GM19438 (cell line): ENCODE results near the gene WDR36.

Experiments used
- ATAC-seq: cut with Tn5 transposase; IDR thresholded peaks from one replicate; pipeline ENCODE4 v1.9.1; 2021; ENCODE audit warnings: low read depth; ENCODE audit not compliant: unreplicated experiment

The WDR36 gene

DNA sequence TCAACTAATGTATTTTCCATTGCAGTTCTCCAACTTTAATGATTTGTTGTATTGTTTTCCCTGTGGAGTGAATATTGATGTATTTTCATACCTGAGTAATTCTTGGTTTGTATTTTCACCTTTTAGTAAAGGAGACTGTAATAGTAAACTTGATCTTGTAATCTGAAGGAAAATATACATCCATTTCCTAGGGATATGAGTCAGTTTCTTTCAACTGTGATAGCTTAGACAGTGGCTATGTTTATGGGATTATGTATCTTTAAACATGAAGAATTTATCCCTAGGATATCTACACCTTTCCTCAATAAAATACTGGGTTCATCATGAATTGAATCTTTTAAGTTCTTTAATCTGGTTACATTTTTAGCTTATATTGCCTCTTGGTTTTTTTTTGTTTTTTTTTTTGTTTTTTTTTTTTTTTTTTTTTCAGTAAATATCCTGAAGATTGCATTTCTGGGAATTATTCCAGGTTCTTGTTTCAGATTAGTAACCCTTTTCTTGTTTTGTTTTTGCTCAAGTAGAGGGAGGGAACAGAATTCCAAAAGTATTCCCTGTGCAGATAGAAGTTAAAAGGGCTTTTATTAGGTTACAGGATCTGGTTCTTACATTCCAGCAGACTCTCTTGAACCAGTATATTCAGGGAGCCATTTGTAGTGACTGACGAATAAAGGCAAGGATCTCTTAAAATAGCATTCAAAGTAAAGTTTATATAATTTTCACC, 7.1 kb downstream of the WDR36 start:
- ATAC-seq = no peak

DNA sequence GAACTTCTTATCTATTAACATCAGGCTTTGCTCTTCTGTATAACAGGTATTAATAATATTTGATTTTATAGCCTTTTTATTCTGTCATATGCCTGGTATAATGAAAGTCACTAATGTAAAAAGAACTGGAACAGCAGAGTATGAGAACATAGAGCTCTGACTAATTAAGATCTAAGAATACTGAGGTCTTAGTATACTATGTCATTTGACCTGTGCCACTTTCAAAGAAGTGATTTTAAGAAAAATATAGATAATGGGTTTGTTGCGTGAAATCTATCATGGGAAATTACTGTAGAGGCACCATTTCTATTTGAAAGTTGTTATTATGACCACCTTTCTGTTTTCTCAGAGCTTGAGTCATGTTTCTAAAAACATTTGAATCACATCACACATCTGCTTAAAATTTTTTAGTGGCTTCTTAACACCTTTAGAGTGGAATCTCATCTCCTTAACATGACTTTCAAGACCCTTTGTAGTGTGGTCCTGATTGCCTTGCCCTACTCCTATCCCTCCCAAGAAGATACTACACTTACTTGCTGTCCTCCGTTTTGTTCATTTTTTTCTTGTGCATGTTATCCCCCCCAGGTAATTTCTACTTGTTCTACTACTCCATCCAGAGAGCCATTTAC, 14.3 kb downstream of the WDR36 start:
- ATAC-seq = no peak

DNA sequence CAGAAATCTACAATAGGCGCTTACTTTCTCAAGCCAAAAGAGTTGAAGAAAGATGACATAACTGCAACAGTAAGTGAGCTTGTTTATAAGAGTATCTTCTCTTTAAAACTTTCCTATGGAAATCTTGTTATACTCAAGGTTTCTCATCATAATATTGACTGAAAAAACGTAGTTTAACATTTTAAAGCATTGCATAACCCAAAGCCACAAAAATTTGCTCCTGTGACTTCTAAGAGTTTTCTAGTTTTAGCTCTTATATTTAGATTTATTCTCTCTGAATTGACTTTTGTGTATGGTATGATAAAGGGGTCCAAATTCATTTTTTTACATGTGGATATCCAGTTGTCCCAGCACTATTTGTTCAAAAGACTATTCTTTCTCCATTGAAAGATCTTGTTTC, 15.2 kb downstream of the WDR36 start:
- no peak for ATAC-seq

DNA sequence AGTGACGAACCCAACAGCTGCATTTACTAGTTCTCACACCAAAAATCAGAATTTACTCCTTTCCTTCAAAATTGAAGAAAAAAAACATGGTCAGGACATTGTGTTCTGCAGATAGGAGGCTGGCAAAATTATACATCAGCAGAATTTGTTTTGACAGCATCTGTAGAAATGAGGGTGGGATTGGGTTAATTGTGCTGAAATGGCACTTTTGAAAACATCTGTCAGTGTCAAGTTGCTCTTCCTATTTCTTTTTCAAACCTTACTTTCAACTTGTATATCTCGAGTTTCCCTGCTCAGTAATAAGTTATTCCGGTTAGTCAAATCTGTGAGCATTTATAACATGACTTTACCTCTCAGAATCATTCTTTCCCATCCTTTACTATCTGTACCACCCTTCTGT, 19.8 kb downstream of the WDR36 start:
- no peak for ATAC-seq

DNA sequence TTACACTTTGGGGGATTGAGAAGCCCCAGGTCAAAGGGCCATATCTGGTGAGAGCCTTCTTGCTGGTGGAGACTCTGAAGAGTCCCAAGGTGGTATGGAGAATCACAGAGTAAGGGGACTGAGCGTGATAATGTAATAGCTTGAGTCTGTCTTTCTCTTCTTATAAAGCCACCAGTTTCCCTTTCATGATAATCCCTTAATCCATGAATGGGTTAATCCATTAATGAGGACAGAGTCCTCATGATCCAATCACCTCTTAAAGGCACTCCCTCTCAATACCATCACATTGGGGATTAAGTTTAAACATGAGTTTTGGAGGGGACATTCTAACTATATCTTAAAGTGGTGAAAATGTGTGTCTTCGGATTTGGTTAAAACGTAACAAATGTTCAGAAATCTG, 21.5 kb downstream of the WDR36 start:
- ATAC-seq = no peak

DNA sequence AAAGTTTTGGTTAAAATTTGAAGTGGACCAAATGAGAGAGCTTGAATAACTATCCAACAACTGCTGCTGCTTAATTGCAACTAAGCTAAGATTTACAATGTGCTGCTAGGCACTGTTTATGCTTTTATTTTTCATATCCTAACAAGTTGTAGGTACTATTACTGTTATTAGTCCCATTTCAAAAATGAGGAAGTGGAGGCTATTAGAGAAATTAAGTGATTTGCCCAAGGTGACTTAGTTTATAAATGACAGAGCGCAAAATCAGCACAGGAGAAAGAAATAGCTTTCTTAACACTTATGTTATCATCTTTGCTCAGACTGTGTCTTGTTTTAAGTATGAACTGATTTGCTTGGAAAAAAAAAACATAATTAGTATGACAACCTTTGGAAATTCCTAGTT, 23.1 kb downstream of the WDR36 start:
- no peak for ATAC-seq

DNA sequence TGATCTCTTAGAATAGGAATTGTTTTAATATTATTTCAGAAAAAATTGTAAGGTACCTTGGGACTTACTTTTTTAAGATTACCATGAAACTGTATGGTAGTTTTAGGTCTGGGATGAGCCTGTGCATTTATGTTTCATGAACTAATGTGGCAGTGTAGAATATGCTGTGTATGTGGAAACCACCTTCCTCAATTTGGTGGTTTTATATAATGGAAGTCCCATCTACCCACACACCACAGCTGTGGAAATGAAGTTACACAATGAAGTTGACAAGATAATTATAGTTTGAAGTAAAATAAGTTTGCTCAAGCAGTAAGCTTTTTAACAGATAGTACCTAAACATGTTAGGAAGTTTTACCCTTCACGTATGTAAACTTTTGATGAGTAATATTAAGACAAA, 24.4 kb downstream of the WDR36 start:
- no peak for ATAC-seq

DNA sequence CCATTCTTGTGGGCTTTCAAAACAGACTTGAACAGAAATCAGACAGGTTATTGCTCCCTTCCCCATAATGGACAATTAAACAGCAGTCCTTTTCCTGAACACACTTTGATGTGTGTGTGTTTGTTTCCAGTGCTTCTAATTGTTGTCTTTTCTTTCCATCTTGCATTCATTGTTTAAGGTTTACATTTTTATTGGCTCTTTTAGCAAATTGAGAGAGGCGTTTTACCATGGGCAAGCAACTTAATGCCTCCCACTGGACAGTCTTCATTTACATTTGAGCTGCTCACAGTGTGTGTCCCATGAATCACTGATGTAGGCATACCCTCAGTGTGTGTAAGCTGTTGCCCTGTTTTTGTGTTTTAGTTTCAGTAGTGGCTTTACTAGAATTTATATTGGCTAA, 25.0 kb downstream of the WDR36 start:
- no peak for ATAC-seq

DNA sequence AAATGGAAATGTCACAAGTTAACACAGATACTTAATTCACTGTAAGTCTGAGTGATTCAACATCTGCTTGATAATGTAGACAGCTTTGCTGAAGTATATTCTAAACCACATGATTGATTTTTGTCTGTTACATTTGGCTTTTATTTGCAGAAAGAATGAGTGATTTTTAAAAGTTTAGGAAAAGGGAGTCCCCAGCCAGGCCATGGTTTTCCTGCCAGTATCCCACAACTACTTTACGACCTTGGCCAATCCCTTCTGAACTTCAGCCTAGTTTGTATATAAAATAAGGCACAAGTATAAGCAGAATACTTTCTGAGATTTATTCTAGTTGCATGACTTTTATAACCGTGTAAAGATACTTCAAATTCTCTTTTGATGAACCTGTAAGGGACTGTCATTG, 27.1 kb downstream of the WDR36 start:
- no peak for ATAC-seq

DNA sequence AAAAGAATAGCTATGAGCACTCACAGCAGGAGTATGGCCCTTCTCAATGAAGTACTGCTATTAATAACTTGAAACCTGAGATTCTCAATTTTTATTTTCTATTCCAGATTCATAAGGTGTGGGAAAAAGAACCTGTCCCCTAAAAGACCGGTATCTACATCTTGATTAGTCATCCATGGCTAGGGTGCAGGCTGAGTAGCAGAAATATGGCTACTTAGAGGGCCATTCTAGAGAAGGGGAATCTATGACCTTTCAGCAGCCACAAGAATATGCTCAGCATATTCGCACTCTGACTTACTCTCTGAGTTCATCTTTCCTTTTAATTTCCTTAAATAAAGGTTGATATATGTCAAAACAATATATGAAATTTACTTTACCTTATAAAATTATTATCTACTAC, 27.7 kb downstream of the WDR36 start:
- ATAC-seq = no peak

DNA sequence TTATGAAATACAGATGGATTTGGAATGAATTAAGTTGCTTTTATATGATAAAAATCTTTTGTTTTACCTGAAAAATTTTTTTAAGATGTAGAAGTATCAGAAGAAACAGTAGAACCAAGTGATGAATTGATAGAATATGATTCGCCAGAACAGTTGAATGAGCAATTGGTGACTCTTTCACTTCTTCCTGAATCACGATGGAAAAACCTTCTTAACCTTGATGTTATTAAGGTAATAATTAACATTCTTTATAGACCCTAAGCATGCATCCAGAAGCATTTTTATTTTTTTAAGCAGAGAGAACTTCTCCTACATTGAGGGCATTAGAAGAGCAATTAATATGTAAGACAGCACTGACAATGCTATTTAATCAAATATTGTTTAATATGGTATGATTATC, 28.8 kb downstream of the WDR36 start:
- ATAC-seq = no peak

GRCh38 chr5:111121926-111122325, 29.8 kb downstream of the WDR36 start:
- no peak for ATAC-seq

GRCh38 chr5:111122398-111122797, 30.2 kb downstream of the WDR36 start:
- ATAC-seq = no peak

DNA sequence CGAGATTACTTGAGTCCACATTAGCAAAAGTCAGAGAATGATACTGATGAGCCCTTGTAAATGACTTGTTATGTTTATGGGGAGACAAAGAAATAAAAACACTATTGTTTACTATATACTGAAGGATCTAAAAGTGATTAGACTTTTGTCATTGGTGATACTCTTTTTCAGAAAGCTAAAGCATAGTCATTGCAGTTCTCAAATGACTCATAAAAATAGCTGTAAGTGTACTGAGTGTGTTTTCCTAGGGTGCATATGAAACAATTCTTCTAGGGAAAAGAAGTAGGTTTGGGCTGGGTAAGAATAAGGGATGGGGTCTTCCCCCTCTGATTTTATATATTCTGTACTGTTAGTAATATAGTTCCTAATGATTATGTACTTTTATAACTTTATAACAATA, 32.6 kb downstream of the WDR36 start:
- no peak for ATAC-seq

DNA sequence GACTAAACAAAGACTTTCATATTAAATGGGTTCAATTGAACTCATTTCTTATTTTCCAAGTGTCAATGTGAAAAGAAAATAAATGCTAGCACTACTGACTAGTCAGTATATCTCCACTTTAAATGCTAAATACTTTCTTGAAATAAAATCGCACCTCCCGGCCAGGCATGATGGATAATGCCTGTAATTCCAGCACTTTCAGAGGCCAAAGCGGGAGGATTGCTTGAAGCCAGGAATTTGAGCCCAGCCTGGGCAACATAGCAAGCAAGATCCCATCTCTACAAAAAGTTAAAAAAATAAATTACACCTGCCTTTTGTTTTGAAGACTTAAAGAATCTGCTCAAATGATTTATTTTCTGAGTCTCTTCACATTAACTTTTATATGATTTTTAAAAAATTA, 34.7 kb downstream of the WDR36 start:
- no peak for ATAC-seq

DNA sequence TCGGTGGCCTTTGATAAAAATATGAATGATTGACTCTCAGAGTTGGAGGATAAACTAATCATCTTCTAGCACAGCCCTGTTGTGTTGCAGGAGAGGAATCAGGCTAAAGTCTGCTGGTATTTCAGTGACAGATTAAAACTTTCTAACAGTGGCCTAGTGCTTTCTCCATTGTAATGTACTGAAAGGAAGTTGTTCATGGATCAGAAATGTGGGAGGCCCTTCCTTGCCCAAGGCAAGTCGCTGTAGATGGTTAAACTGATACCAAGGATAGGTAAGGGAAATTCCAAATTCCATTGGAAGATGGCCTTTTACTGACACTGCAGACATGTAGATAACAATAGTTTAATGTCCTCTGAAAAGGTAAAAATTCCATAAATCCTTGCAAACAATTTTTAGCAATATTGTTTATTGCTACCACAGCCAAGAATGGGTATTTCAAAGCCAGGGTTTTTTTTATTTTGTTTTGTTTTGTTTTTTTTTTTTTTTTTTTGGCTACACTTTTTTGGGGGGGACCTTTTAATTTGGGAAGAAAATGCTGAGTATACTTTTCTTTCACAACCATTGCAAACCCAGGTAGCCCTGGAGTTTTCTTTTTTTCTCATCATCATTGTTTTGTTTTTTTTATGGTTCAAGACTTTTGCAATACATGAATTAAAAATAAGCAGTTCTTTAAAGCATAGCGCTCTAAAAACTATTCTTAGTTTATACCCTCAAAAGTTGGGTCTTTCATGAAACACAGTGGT, 35.5 kb downstream of the WDR36 start:
- no peak for ATAC-seq

DNA sequence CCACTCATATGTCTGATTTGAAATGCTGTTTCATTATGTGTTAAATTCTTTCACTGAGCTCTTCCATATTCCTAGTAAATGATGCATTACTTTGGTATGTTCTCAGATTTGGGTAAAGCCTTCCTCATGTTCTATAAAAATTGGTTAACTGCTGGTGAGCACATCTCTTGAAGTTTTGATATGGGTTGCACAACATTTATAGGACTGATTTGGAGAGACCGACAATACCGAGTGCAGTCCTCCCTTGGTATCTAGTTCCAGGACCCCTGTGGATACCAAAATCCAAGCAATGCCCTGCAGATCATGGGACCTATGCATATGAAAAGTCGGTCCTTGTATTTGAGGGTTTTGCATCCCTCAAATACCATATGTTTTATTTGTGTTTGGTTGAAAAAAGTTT, 37.8 kb downstream of the WDR36 start:
- no peak for ATAC-seq

DNA sequence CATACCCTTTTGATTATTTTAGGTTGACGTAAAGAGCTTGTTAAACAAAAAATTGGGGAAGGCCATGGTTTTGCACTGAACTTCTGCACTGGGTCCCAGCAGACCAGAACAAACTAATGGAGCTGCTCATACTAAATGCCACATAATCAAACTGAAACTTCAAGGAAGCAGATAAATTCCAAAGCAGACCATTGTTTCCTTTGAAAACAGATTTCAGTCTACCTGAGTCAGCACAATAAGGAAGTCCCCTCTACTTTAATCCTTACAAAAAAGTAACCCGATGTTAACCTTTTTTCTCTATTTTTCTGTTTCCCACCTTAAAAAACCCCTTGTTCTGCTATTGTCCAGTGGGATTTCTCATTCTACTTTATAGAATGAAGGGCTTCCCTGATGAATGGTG, 39.2 kb downstream of the WDR36 start:
- no peak for ATAC-seq

DNA sequence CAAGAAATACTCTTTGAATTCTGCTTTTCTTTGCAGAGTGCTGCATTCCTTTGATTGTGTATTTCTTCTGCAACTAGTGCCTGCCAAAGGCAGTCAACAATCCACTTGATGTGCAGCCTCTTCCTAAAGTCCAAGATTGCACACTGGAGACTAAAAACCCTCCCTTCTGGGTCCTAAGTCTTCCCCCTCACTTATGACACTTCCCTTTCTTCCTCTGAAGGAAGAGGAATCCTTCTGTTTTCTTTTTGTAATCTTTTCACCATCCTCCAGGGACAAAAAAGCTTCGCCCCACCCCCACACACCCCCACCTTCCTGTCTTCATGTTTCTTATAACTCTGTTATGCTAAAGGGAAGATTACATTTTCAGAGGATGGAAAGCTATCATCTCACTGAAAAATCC, 39.9 kb downstream of the WDR36 start:
- ATAC-seq = no peak

DNA sequence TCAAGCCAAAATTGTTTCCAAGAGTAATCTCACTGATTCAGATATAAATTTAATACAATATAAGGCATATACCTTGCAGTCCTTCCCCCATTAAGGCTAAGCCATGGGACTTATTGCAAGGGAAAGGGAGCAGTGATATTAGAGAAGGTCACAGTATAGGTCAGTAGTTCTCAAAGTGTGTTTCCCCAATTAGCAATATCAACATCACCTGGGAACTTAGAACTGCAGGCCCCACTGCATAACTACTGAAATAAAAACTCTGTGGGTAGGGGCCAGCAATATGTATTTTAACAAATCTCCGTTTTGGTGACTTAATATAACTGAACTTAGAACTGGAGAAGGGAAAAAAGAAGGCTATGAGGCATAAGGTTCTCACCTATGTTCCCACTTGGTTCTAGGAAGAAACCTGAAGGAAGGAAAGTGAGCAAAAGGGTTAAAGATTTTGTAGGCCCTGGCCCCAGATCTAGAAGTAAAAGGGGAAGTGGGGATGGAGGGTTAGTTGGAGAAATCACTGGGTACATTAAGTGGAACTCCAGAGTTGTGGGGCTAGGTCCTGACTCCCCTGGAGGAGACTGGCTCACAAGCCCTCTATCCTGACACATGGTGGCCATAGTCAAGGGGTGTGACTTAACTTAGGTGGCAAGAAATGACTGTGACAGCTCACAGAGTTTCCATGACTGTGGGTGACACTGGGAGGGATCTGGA, 40.7 kb downstream of the WDR36 start:
- ATAC-seq = no peak

DNA sequence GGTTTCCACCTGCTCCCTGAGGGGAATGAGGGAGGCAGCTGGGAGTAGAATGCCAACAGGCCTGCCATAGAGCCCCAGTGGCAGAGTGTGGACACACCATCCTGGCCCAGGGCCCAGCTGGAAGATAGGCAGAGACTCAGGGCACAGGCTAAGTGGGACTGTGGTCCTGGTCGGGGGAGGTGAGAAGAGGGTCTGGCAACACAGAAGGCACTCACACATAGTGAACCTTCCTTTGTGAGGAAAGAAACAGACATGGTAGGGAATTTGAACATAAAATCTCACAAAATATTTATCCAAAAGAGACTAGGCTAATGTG, 41.2 kb downstream of the WDR36 start:
- ATAC-seq = no peak

DNA sequence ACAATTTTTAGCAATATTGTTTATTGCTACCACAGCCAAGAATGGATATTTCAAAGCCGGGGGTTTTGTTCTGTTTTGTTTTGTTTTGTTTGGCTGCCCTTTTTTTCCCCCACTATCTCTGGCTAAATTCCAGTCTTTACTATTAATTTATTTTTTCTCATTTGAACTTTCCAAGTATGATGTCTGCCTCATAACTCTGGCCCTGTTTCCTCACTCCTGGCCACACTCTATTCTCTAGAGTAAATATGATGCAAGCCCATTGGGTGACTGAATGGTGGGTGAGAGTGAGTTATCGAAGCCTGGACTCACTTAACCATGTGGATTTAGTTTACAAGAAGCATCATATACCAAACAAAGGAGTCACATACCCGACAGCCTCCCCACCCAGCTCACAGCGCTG, 41.9 kb downstream of the WDR36 start:
- no peak for ATAC-seq
